HG03520 (cell line): ENCODE data around the gene VEGFA.
"Not testable (repeated sequence)": the region's sequence is repeated elsewhere in the genome, so short reads cannot be mapped to it uniquely, and the experiment has no call there.

Experiments
- ATAC-seq: cut with Tn5 transposase; IDR thresholded peaks from one replicate; pipeline ENCODE4 v1.9.1; 2021; ENCODE audit warnings: mild to moderate bottlenecking, moderate library complexity; ENCODE audit not compliant: unreplicated experiment

Gene VEGFA

DNA sequence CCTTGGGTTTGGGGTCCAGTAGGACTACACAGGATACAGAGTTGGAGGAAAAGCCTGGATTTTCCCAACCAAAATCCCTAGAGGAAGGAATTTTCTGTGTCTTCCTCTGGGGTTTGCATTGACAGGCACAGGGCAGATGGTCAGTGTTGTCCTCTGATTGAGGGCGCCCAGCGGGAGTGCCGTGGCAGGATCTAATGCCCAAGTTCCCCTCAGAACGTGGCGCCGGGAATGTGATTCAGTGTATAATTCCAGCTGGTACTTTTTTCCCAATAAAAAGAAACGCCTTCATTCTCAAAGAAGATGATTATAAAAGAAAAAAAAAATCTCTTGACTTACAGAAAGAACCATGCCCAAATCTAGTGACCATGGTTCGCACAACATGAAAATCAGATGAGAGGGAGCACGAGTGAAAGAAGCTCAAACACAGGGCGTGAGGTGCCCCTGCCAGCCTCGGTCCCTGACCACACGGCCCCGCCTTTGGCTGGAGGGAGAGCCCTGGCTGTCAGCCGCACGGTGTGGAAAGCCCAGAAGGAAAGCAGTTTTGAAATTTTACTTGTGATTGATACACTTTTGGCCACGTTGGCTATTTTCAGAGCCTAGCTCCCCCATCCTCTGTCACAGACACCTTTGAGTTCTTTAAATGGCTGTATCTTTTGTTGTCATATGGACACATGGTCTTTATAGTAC lies 31.6 kb downstream of the VEGFA start:
- ATAC-seq = no peak

- no peak for ATAC-seq
Observed at GRCh38 chr6:43803055-43803782, 33.2 kb downstream of the VEGFA start.

DNA sequence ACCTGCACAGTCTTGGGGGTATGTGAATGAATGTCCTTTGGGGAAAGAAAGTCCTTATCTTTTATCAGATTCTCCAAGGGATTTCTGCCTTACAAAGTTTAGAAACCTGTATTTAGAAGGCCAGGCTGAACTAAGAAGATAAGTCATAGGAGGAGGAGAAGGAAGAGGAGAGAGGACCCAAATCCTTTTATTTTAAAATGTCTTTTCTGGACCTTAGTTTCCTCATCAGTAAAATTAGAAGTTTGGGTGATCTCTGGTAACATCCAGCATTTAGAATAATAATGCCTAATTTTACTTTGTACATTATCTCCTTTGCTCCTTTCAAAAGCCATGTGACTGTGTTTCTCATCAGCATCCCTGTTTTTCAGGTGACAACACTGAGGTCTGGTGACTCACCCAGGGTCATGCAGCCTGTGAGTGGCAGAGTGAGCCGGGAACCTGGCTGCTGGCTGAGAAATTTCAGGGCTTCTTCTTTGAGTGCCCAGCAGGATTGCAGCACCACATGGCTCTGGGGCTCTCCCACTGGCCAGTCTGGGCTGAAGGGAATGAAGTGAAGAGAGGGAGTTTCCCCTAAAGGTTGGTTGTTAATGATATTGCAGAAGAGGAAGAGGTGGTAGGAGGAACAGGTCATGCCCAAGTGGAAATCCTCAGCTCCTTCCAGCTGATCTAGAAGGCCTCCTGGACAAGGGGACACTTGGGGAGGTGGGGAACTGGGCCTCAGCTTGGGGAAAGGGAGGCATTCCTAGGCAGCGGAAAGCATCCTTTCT lies 34.0 kb downstream of the VEGFA start:
- no peak for ATAC-seq

DNA sequence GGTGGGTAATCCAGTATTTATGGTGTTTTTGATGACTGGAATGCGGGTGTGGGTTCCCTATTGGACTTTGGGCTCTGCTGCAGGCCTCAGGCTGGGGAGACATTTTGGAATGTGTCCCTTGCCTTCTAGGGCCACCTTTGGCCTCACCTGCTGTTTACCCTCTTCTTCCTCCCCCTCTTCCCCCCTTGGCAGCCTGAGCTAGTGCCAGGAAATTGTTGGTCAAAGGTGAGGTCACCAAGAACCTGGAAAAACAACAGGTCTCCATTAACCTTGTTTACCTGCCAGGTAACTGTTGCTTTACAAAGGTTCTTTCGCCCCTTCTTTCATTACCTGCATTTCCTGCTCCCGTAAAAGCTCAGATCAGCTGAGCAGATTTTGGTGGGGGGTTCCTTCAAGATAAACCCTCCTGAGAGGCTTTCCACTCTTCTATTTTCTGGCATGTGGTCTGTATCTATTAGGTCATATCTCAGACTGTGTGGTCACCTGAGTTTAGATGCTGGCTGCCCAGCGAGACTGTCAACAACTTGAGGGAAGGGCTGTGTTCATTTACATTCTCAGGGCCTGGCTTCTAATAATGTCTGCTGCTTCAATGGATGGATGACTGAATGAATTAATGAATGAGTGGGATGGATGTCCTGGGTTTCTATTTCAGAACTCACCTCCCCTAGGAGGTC lies 34.7 kb downstream of the VEGFA start:
- ATAC-seq = no peak

- no peak for ATAC-seq
Observed at GRCh38 chr6:43805699-43806042, 35.7 kb downstream of the VEGFA start.

DNA sequence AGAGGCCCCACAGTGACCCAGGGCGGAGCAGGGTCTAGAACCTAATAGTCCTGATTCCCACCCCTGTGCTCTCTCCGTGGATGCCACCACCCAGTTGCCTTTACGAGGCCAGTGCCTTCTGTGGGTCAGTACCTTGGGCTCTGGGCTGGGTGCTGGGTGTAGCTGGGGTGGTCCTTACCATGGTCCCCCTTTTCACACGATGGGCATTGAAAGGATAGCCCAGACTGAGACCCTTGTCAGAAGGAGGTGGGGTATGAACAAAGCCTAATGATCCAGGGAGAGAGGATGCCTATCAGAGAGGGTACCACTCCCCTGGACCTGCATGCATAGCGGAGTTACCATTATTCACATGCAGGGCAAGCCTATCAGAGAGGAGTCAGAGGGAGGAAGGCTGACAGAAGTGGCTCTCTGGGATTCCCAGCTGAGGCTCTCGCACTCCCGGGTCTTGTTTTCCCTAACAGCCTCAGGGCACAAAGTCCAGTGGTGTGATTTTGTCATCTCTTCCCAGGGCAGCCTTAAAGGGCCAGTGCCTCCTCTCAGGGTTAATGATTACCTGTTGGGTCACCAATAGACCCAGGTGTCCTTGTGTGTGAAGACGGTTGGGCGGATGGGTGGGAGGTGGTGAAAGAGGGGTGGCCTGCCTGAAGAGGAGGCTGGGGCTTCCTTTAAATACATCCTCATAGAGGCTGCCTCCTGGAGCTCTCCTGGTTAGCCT lies 36.2 kb downstream of the VEGFA start:
- ATAC-seq = no peak

GRCh38 chr6:43806758-43807227 lies 36.8 kb downstream of the VEGFA start:
- no peak for ATAC-seq

DNA sequence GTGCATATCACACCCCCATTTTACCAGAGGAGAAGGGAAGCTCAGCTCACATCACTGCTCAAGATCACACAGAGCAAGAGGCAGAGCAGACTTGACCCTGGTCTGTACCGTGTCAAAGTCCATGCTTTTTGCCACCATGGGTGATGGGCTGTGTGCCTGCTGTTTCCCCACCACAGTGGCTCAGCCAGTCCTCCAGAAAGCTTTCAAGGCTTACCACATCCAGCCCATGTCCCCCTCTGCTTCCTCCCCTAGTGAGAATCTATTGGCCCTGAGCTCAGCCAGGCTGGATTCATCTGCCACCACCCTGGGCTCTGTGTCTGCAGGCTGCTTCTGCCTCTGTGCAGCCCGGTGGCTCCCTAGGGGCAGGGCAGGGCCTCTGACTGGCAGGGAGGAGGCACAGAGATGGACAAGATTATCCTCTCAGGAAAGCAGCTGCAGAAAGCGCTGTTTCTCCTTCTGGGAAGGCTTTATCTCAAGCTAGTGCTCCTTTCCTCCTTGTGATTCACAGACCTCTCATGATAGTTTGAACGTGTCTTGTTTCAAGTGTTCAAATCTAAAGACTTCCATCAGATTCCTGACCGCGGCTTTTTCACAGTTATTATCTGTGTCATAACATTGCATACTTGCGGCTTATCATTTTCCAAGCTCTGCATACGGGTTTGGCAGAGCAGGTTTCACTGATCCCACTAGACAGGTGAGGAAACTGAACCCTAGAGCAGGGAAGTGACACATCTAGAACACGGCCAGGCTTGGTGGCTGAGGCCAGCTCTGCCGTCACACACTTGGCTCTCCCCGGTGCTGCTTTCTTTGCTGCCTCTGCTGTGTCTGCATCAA lies 37.4 kb downstream of the VEGFA start:
- ATAC-seq = no peak

DNA sequence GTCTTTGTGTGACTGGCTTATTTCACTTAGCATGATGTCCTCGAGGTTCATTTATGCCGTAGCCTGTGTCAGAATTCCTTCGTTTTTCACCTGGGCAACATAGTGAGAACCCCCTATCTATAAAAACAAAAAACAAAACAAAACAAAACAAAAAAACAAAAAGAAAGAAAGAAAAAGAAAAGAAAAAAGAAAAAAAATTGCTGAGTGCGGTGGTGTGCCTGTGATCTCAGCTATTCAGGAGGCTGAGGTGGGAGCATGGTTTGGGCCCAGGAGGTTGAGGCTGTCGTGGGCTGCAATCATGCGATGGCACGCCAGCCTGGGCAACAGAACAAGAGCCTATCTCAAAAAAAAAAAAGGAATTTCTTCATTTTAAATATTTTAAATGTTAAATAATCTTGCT lies 38.4 kb downstream of the VEGFA start:
- ATAC-seq = no peak

- no peak for ATAC-seq
Observed at GRCh38 chr6:43809417-43810305, 39.6 kb downstream of the VEGFA start.

DNA sequence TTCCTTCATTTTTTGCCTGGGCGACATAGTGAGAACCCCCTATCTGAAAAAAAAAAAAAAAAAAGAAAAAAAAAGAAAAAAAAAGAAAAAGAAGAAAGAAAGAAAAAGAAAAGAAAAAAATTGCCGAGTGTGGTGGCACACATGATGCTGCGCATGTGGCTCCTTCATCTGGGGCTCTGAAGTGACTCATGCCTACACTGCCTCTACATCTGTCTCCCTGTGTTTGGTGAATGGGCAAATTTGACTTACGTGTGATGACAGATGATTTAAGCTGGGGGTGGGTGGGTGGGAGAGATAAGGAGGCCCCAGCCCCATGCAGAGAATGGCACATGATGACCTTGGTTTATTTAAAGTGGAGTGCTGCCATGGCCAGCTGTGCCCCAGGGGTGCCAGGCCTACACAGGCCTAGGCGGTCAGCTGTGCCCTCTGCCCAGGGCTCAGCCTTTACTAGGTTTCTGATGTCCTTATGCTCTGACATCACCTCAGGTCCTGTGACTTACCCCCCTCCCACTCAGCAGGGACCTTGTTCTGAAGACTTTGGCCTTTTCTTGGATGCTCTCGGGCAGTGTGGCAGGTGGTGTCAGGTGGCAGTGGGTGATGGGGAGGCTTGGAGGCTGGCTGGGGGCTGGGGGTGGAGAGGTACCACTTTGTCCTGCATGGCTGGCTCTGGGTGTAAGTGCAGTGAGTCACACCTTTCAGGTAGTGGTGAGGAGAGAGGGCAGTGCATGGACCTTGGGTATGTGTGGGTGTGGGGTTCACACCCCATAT lies 41.1 kb downstream of the VEGFA start:
- no peak for ATAC-seq

DNA sequence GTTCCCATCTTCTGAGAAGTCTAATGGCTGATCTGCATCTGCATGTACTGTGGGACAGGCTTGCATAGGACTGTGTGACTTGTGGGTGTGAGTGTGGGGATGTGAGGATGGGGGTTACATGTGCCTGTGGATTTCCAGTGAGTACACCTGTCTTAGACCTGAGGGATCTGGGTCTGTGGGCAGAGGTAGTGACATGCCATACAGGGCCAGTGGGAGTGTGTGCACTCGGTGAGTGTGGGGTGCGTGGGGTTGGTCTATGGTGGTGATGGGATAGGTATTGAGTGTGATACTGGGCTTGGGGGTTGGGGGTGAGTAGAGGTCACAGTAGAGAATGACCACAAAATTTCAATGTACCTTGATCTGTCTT lies 41.7 kb downstream of the VEGFA start:
- ATAC-seq = no peak

- no peak for ATAC-seq
Observed at GRCh38 chr6:43812850-43813578, 43.0 kb downstream of the VEGFA start.

DNA sequence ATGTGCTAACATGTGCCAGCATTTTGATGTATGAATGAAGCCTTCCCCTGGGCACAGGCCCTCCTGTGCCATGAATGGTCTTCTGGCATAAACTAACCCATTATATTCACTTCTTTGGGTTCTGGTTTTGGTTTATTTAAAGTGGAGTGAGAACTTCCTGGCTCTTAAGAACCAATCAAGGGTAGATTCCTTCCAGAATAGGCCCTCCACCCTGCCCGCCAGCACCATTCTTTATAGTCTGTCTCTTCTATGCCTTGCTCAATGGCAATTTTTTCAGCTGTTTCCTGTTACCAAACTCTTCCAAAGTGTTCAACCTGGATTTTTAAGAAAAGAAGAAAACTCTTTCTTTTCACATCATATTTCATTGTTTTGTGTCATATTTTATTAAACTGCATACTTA lies 44.1 kb downstream of the VEGFA start:
- ATAC-seq = no peak

DNA sequence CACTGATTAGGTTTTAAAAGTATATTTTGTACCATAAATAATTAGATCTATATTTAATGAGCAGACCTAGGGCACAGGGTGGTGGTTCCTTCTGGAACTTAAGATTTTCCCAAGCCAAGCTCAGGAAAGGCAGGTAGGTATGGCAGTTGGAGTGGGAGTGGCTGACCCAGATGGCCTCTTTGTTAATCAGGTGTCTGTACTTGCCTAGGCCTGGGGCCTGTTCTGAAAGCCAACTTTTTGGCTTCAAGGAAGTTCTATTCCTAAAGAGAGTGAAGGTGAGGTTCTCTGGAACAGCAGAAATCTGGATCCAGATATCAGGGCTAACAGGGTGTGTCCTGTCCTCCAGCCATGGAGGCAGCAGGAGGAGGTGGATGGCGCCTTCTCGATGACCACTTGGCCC lies 44.9 kb downstream of the VEGFA start:
- no peak for ATAC-seq

DNA sequence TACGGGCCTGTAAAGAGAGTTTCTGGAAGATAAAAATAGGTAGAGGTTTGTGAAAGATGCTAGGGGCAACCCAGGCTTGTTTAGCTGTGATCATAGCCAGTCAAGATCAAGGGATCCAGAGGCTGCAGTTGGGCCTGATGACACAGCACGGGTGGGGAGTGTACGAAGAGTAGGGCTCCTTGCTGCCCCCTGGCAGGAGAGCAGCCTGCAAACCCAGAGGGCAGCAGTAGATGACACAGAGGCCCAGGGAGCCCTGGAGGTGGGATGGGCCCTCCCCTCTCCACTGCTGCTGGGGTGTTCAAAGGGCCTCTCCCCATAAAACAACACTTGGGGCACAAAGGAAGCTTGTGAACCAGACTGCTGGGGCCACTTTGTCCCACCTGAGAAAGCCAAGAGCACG lies 47.2 kb downstream of the VEGFA start:
- no peak for ATAC-seq

GRCh38 chr6:43818973-43819372 lies 49.0 kb downstream of the VEGFA start:
- ATAC-seq = not testable (repeated sequence)
